Activated naive CD4-positive, alpha-beta T cell treated with anti-CD3 and anti-CD28 coated beads, Interleukin-2, amount 50 U/mL, for 24 hours (primary cell): ENCODE measurements around the gene EFTUD2.
A peak's percentile ranks its signal among the peaks of the same experiment; 100 is the strongest.

ENCODE experiments used
- H3K27ac Mint-ChIP-seq: one replicate; pipeline ENCODE4 v1.8.0; 2021; ENCODE audit warnings: mild to moderate bottlenecking, mixed read lengths
- H3K27me3 Mint-ChIP-seq: one replicate; pipeline ENCODE4 v1.8.0; 2021; ENCODE audit warnings: mixed read lengths
- H3K36me3 Mint-ChIP-seq: one replicate; pipeline ENCODE4 v1.8.0; 2021; ENCODE audit warnings: mixed read lengths
- H3K4me1 Mint-ChIP-seq: one replicate; pipeline ENCODE4 v1.8.0; 2021; ENCODE audit warnings: mixed read lengths
- H3K4me3 Mint-ChIP-seq: one replicate; pipeline ENCODE4 v1.8.0; 2021; ENCODE audit warnings: mild to moderate bottlenecking, mixed read lengths
- H3K9me3 Mint-ChIP-seq: one replicate; pipeline ENCODE4 v1.8.0; 2021; ENCODE audit warnings: mixed read lengths

The EFTUD2 gene

GRCh38 chr17:44887971-44888954 is 11.0 kb downstream of the EFTUD2 start:
- H3K36me3 Mint-ChIP-seq: peaks cover 9% of the 10 kb centered on the region
- peaks cover 11% of the 10 kb centered on the region for H3K4me1 Mint-ChIP-seq
- H3K9me3 Mint-ChIP-seq: no peaks in the 10 kb centered on the region
- H3K27ac Mint-ChIP-seq: no peak overlapping the region
- no peak overlapping the region for H3K4me3 Mint-ChIP-seq
- no peaks in the 10 kb centered on the region for H3K27me3 Mint-ChIP-seq

DNA sequence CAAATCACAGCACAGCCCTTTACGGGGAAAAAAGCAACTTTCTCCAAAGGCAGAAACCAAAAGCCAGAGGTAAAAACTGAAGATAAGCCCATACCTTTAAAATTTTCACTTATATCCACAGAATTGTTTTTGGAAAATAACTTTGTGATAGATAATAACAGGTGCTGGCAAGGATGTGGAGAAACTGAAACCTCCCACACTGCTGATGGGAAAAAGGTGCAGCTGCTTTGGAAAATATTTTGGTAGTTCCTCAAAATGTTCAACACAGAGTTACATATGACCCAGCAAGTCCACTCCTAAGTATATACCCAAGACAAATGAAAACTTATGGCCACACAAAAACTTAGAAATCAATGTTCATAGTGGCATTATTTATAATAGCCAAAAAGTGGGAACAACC is 12.2 kb downstream of the EFTUD2 start:
- H3K36me3 Mint-ChIP-seq: peaks cover 15% of the 10 kb centered on the region

GRCh38 chr17:44884941-44885340 is 14.3 kb downstream of the EFTUD2 start:
- H3K9me3 Mint-ChIP-seq: no peaks in the 10 kb centered on the region
- peaks cover 18% of the 10 kb centered on the region for H3K36me3 Mint-ChIP-seq
- no peak overlapping the region for H3K4me3 Mint-ChIP-seq
- H3K27me3 Mint-ChIP-seq: no peaks in the 10 kb centered on the region
- H3K27ac Mint-ChIP-seq: no peak overlapping the region
- peaks cover 3% of the 10 kb centered on the region for H3K4me1 Mint-ChIP-seq

More for the DNA sequence above, 12.2 kb downstream of the EFTUD2 start:
- Mint-ChIP-seq H3K27ac (no peak overlapping the region), H3K9me3 (no peaks in the 10 kb centered on the region), H3K27me3 (no peaks in the 10 kb centered on the region), H3K4me1 (peaks cover 11% of the 10 kb centered on the region), H3K4me3 (no peak overlapping the region)

DNA sequence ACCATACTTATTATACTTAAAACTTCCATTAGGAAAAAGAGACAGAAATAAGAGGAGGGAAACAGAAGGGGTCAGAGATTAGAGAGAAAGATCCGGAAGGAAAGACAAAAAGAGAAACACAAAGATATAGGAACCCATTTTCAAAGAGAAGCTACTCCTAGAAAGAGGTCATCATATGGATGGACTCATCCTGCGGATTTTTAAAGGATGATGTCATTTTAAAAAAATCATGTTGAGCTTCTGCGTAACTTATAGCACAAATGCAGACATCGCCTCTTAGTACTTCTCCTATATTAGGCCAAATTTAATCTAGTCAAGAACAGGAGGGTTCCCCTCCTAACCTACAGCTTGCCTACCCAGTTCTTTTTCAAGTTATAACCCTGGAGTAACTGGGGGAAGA is 18.1 kb downstream of the EFTUD2 start:
- Mint-ChIP-seq H3K4me3 (no peak overlapping the region), H3K9me3 (no peaks in the 10 kb centered on the region), H3K36me3 (peaks cover 32% of the 10 kb centered on the region), H3K4me1 (peaks cover 4% of the 10 kb centered on the region), H3K27me3 (no peaks in the 10 kb centered on the region), H3K27ac (peak overlapping the region; percentile 51)

GRCh38 chr17:44880062-44880461 is 19.2 kb downstream of the EFTUD2 start:
- Mint-ChIP-seq H3K9me3 (no peaks in the 10 kb centered on the region), H3K27ac (no peak overlapping the region), H3K27me3 (no peaks in the 10 kb centered on the region), H3K4me1 (peaks cover 4% of the 10 kb centered on the region), H3K4me3 (no peak overlapping the region), H3K36me3 (peaks cover 32% of the 10 kb centered on the region)

DNA sequence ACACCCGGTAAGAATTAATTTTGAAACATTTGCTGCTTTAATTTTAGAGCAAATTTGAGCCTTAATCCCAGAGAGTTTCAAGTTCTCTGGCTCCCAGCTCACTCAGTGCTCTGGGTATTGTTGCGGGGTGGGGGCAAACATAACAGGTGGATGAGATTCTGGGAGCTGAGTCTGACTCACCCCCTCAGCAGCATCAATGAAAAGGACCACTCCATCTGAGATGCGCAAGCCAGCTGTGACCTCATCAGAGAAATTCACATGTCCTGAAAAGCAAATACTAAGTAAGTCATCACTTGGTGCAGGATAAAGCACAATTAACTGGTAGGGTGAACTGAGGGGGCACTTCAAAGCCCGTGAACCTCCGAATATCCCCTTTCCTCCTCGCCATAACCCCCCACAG is 19.9 kb downstream of the EFTUD2 start:
- no peak overlapping the region for H3K27ac Mint-ChIP-seq
- no peaks in the 10 kb centered on the region for H3K27me3 Mint-ChIP-seq
- peaks cover 4% of the 10 kb centered on the region for H3K4me1 Mint-ChIP-seq
- H3K9me3 Mint-ChIP-seq: no peaks in the 10 kb centered on the region
- H3K4me3 Mint-ChIP-seq: no peak overlapping the region
- peaks cover 30% of the 10 kb centered on the region for H3K36me3 Mint-ChIP-seq

- H3K27me3 Mint-ChIP-seq: no peaks in the 10 kb centered on the region
- peaks cover 4% of the 10 kb centered on the region for H3K4me1 Mint-ChIP-seq
- H3K9me3 Mint-ChIP-seq: no peaks in the 10 kb centered on the region
- no peak overlapping the region for H3K27ac Mint-ChIP-seq
- H3K4me3 Mint-ChIP-seq: no peak overlapping the region
- peaks cover 29% of the 10 kb centered on the region for H3K36me3 Mint-ChIP-seq
These were observed 20.5 kb downstream of the EFTUD2 start for GRCh38 chr17:44878627-44879221.

DNA sequence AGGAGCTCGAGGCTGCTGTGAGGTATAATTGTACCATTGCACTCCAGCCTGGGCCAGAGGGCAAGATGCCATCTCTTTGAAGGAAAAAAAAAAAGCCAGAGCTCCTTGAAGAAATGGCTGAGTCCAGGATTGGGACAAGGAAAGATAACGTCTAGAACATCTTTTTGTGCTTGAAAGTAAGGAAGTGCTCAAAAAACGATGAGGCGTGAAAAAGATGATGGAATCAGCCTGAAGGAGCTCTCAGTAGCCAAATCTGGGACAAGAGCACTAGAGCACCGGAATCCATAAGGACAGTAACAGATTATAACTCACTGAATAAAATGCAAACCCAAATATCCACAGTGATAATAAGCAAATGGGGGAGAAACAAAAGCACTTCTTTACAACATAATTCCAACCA is 22.1 kb downstream of the EFTUD2 start:
- Mint-ChIP-seq H3K27ac (no peak overlapping the region), H3K36me3 (peaks cover 20% of the 10 kb centered on the region), H3K4me1 (peaks cover 4% of the 10 kb centered on the region), H3K27me3 (no peaks in the 10 kb centered on the region), H3K9me3 (no peaks in the 10 kb centered on the region), H3K4me3 (no peak overlapping the region)

DNA sequence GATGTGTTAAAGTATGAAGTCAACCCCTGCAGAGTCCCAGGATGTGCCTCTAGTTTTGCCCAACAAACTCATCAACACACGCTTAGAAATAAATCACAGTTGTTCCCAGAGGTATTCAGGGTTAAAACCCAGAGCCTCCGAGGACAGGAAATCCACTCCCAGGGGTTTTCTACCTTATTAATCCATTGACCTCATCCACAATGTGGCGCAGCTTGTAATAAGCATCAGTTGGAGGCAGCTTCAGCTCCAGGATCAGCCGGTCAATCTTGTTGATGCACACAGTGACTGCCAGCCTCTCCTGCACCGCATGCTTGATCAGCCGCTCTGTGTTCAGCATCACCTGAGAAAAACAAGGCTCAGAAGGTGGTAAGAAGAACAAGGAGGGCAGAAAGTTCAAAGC is 23.5 kb downstream of the EFTUD2 start:
- Mint-ChIP-seq H3K27ac (no peak overlapping the region), H3K36me3 (peaks cover 20% of the 10 kb centered on the region), H3K4me3 (no peak overlapping the region), H3K4me1 (peaks cover 4% of the 10 kb centered on the region), H3K9me3 (no peaks in the 10 kb centered on the region), H3K27me3 (no peaks in the 10 kb centered on the region)

GRCh38 chr17:44872131-44872768 is 27.0 kb downstream of the EFTUD2 start:
- H3K4me1 Mint-ChIP-seq: no peaks in the 10 kb centered on the region
- H3K4me3 Mint-ChIP-seq: no peak overlapping the region
- no peaks in the 10 kb centered on the region for H3K27me3 Mint-ChIP-seq
- H3K9me3 Mint-ChIP-seq: no peaks in the 10 kb centered on the region
- H3K36me3 Mint-ChIP-seq: peaks cover 14% of the 10 kb centered on the region
- no peak overlapping the region for H3K27ac Mint-ChIP-seq

DNA sequence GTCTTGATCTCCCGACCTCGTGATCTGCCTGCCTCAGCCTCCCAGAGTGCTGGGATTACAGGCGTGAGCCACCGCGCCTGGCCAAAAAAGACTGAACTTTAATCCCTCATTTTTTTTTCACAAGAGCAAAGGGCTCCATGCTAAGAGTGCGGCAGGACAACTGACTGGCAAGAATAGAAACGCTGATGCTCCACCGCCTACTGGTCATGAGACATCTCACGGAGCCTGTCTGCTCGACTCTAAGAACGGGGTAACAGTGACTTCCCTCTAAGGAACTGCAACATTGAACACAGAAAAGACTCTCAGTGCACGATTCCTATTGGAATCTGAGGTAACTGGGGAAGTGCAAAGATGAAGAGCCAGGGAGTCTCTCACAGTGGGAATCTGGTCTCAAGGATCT is 27.7 kb downstream of the EFTUD2 start:
- Mint-ChIP-seq H3K27me3 (no peaks in the 10 kb centered on the region), H3K4me1 (no peaks in the 10 kb centered on the region), H3K36me3 (peaks cover 10% of the 10 kb centered on the region), H3K27ac (no peak overlapping the region), H3K4me3 (no peak overlapping the region), H3K9me3 (no peaks in the 10 kb centered on the region)

DNA sequence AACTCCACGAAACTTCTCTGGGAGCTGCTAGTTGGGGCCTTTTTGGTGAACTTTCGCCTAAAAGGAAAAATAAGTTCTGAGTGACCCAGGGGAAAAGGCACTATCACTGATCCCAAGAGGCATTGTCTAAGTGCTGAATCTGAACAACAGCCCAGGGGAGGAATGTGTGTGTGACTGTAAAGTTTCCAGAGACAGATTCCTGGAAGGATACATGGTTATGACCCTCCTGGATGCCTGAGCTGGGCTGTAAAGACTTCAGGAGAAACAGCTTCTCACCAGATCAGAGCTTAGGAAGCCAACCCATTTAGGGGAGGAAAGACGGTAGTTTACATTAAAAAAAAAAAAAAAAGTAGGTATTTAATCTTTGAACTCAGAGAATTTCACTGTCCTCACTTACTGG is 31.4 kb downstream of the EFTUD2 start:
- Mint-ChIP-seq H3K36me3 (peaks cover 13% of the 10 kb centered on the region), H3K9me3 (no peaks in the 10 kb centered on the region), H3K4me3 (no peak overlapping the region), H3K27me3 (no peaks in the 10 kb centered on the region), H3K27ac (no peak overlapping the region), H3K4me1 (no peaks in the 10 kb centered on the region)

DNA sequence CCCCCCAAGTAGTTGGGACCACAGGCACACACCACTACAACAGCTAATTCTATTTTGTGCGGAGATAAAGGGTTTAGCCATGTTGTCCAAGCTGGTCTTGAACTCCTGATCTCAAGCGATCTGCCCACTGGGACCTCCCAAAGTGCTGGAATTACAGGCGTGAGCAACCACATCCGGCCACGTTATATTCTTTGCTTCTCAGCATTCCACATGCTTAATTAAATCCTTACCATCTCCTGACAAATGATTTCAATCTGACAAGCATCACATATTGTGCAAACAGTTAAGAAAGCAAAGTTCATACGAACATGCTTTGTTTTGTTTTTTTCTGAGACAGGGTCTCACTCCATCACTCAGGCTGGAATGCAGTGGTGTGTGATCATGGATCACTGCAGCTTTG is 33.3 kb downstream of the EFTUD2 start:
- H3K36me3 Mint-ChIP-seq: peaks cover 15% of the 10 kb centered on the region
- no peaks in the 10 kb centered on the region for H3K27me3 Mint-ChIP-seq
- H3K27ac Mint-ChIP-seq: no peak overlapping the region
- H3K9me3 Mint-ChIP-seq: no peaks in the 10 kb centered on the region
- no peaks in the 10 kb centered on the region for H3K4me1 Mint-ChIP-seq
- H3K4me3 Mint-ChIP-seq: no peak overlapping the region

GRCh38 chr17:44865231-44865660 is 34.0 kb downstream of the EFTUD2 start:
- Mint-ChIP-seq H3K27ac (no peak overlapping the region), H3K27me3 (no peaks in the 10 kb centered on the region), H3K9me3 (no peaks in the 10 kb centered on the region), H3K4me3 (no peak overlapping the region), H3K4me1 (no peaks in the 10 kb centered on the region), H3K36me3 (peaks cover 12% of the 10 kb centered on the region)

- Mint-ChIP-seq H3K36me3 (peaks cover 12% of the 10 kb centered on the region), H3K27ac (no peak overlapping the region), H3K9me3 (no peaks in the 10 kb centered on the region), H3K4me3 (no peak overlapping the region), H3K27me3 (no peaks in the 10 kb centered on the region), H3K4me1 (no peaks in the 10 kb centered on the region)
These were observed 34.4 kb downstream of the EFTUD2 start for GRCh38 chr17:44864831-44865230.
